ENCODE measurements around the gene ASCL3.
"Not testable (repeated sequence)": the region's sequence is repeated elsewhere in the genome, so short reads cannot be mapped to it uniquely, and the experiment has no call there.

The ASCL3 gene

GRCh38 chr11:8942518-8943066 lies at the start of gene ASCL3:
ASCL3 (minus strand) TSS chr11:8943016; CDS start chr11:8938161, 4,855 bp downstream.
- DNase-seq: no peak

- DNase-seq: no peak
These were observed 46.6 kb upstream of the ASCL3 start for GRCh38 chr11:8989453-8989852.

- no peak for DNase-seq
These were observed 45.8 kb upstream of the ASCL3 start for GRCh38 chr11:8988329-8989234.

GRCh38 chr11:8987446-8987845 lies 44.6 kb upstream of the ASCL3 start:
- no peak for DNase-seq

- DNase-seq: not testable (repeated sequence)
These were observed 44.0 kb upstream of the ASCL3 start for GRCh38 chr11:8986772-8987171.

- no peak for DNase-seq
These were observed 42.6 kb upstream of the ASCL3 start for GRCh38 chr11:8985462-8985861.

- no peak for DNase-seq
These were observed 40.7 kb upstream of the ASCL3 start for GRCh38 chr11:8983552-8983951.

- no peak for DNase-seq
These were observed 37.7 kb upstream of the ASCL3 start for GRCh38 chr11:8980485-8980884.

GRCh38 chr11:8979365-8979764 lies 36.5 kb upstream of the ASCL3 start:
- not testable (repeated sequence) for DNase-seq

- no peak for DNase-seq
These were observed 30.3 kb upstream of the ASCL3 start for GRCh38 chr11:8973121-8973520.

GRCh38 chr11:8971924-8972316 lies 29.1 kb upstream of the ASCL3 start:
- no peak for DNase-seq

- no peak for DNase-seq
These were observed 28.5 kb upstream of the ASCL3 start for GRCh38 chr11:8971196-8971923.

GRCh38 chr11:8967184-8967583 lies 24.4 kb upstream of the ASCL3 start:
- DNase-seq: no peak

- DNase-seq: peak; percentile 69 to 81
These were observed 21.8 kb upstream of the ASCL3 start, which contains the start of gene TMEM9B for GRCh38 chr11:8964324-8965320. TMEM9B (minus strand) TSS chr11:8964442; CDS start chr11:8964313, 129 bp downstream.

- DNase-seq: peak in 1 of 2 experiments; percentile 62
These were observed 20.9 kb upstream of the ASCL3 start for GRCh38 chr11:8963569-8964323.

GRCh38 chr11:8962841-8963240 lies 20.0 kb upstream of the ASCL3 start:
- DNase-seq: no peak

GRCh38 chr11:8961401-8961800 lies 18.6 kb upstream of the ASCL3 start:
- no peak for DNase-seq

- peak; percentile 16 to 48 for DNase-seq
These were observed 16.8 kb upstream of the ASCL3 start for GRCh38 chr11:8959546-8960166.

GRCh38 chr11:8956860-8957259 lies 14.0 kb upstream of the ASCL3 start:
- no peak for DNase-seq

GRCh38 chr11:8948886-8949285 lies 6.1 kb upstream of the ASCL3 start:
- DNase-seq: peak; percentile 84 to 90

Measured in NCI-H1930 (cell line).